NK-92 treated with Interleukin-12 subunit alpha and Interleukin-12 subunit beta, amount 100 ng/mL, for 24 hours (cell line): ENCODE data around the gene TK1.
A peak's percentile ranks its signal among the peaks of the same experiment; 100 is the strongest.

Source experiments
- DNase-seq: peaks from one replicate; lab custom pipeline; 2025; lab: John Stamatoyannopoulos, UW

The TK1 gene

GRCh38 chr17:78133179-78133951 lies 53.5 kb downstream of the TK1 start:
- no peak for DNase-seq

DNA sequence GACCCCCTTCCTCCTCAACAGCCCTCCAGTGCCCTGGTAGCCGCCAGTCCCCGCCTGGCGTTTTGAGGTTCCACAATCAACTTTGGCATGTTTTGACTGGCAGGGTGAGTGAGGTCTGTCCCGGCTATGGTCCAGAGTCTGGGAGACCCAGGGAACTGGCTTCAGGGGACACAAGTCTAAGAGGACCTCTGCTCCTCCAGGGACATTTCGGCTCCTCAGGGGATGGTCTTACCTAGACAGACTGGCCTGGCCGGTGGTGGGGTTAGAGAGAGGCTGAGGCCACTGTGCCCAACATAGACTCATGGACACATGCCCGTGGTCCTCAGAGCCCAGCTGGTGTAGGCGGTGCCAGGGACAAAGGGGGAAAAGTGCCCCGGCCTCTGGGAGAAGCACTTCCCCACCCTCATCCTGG lies 54.1 kb downstream of the TK1 start:
- DNase-seq = no peak

GRCh38 chr17:78132084-78132676 lies 54.7 kb downstream of the TK1 start:
- DNase-seq = peak; percentile 47

DNA sequence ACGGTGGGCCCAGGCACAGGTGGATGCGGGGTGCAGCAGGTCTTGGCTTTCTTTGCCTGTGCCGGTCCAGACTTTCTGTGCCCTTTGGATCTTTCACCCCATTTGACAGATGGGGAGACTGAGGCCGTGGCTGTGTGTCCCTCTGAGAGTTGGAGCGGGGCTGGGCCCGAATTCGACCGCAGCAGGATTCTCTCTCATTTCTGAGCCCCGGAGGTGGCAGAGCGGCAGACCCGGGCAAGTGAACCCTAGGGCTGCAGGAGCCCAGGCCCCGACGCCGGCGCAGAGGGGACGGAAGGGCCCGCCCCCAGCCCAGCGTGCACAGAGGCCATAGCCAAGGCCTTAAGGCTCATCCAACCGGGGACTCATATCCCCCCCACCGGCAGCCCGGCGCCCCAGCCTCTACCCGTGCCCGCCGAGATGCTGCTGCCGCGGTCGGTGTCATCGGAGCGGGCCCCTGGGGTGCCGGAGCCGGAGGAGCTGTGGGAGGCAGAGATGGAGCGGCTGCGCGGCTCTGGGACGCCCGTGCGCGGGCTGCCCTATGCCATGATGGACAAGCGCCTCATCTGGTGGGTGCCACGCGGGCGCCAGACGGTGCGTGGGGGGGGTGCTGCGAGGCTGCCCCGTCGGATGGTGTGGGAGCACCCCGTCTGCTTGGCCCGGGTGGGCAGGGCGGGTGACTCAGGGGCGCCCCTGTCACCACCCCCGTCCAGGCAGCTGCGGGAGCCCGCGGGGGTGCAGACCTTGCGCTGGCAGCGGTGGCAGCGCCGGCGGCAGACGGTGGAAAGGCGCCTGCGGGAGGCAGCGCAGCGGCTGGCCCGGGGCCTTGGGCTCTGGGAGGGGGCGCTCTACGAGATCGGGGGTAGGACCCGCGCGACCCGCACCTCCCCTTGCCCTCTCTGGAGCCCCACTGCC lies 55.4 kb downstream of the TK1 start:
- peak; percentile 57 for DNase-seq

DNA sequence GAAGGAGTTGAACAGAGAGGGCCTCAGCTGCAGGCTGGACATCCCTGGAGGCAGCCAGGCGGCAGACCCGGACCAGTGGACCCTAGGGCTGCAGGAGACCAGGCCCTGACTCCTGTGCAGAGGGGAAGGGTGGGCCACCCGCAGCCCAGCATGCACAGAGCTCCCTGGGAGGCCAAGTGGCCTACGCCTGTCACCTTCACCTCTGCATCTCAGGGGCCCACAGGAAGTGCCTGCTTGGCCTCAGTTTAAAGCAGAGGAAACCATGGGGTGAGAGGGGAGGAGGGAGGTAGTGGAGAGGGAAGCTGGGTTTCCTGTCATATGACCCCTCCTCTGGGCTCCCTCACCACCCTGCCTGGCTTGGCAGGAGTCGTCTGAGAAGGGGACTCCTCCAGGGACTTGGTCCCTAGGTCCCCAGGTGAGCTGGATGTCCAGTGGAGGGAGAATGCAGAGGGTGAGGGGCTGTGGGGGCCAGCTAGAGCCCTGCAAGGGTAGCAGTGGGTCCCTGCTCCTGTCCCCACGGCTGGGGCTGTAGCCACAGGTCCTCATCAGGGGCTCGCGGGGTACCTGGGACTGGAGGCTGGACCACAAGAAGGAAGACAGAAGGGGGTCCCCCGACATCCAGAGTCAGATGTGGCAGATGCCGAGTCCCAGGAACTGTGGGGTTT lies 56.3 kb downstream of the TK1 start, which contains the start of gene TMC8:
Gene TMC8, plus strand, starts transcription at position 335 of the 665 bp plus-strand sequence. CDS start 818 bp downstream, outside the sequence.
- DNase-seq = peak; percentile 78

DNA sequence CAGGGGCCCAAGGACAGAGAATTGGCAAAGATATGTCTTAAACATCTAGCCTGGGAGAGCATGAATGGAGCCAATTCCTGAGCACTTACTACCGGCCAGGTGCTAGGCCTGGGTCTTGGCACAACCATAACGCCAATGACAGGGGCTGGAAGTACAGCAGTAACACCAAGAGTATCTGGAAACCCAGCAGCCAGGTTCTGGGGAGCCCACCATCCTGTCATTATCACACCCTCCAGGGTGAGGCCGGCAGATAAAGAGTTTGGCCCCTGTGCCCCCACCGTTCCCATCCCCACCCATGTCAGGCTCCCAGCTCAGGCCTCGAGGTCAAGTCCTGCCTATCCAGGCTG lies 56.8 kb downstream of the TK1 start:
- no peak for DNase-seq

GRCh38 chr17:78129351-78130089 lies 57.3 kb downstream of the TK1 start:
- peak; percentile 35 for DNase-seq

GRCh38 chr17:78128551-78129350 lies 58.1 kb downstream of the TK1 start, which contains the start of gene TMC6:
Gene TMC6 (minus strand): TSS chr17:78128755. CDS start chr17:78126832, 1,923 bp downstream.
- DNase-seq = peak; percentile 67

DNA sequence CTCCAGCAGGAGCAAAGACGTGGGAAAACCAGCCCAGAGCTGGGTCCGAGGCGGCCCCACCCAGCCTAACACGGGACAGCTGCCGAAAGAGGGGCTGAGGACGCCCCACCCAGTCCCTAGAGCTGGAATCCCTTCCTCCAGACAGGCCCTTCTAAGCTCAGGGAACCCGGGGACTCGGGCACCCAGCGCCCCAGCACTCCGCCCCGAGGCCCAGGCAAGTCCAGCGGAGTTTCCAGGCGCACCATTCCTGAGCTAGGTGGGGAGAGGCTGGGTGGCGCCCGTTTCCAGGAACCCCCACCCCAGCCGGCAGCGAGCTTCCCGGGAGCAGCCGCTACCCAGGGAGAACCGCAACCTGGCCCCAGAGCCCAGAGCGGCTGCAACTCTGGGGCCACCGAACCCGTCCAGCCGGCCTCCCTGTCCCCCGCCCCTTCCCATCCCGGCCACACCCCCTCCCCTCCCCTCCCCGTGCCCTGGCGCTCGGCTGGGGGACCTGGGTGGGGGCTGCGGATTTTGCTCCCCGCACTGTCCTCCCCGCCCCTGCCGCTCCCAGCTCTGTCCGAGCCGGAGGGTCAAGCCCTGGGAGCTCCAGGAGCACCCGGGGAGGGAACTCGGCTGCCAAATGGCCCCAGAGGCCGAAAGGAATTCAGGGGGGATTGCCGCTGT lies 58.8 kb downstream of the TK1 start:
- peak; percentile 42 for DNase-seq

- DNase-seq = peak; percentile 75
These were observed 59.5 kb downstream of the TK1 start for GRCh38 chr17:78127239-78127887.

- DNase-seq = no peak
These were observed 60.0 kb downstream of the TK1 start for GRCh38 chr17:78126895-78127238.

- DNase-seq = no peak
These were observed 60.6 kb downstream of the TK1 start for GRCh38 chr17:78125976-78126894.

DNA sequence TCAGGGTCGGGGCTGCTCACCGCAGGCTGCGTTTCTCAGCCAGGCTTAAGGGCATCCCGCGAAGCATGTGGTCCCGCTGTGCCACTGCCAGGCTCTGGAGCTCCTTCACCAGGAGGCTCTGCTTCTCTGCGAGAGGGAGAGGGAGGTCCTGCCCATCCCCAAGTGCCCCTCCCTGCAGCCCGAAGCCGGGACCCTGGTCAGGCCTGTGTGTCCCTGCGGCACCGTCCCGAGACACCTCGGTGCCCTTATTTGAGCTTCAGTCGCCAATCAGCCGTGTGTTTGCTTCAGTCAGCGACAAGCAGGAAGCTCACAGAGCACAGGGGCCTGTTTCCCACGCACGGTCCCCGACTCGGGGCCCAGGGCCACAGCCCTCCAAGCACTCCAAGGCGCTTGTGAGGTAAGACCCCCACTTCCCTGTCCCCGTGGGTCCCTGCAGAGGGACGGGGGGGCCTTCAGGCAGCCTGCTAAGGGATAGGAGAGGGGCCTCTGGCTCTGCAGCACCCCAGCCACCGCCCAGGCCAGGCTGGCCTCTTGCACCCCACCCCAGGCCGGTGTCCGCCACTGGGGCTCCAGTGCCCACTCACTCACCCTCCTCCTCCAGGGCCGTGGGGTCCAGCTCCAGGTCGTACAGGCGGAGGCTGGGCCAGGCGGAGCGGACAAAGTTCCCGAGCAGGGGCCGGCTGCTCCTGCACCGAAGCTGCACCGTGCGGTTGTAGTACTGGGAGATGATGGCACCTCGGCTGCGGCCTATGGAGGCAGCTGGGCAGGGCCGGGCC lies 61.5 kb downstream of the TK1 start:
- no peak for DNase-seq

DNA sequence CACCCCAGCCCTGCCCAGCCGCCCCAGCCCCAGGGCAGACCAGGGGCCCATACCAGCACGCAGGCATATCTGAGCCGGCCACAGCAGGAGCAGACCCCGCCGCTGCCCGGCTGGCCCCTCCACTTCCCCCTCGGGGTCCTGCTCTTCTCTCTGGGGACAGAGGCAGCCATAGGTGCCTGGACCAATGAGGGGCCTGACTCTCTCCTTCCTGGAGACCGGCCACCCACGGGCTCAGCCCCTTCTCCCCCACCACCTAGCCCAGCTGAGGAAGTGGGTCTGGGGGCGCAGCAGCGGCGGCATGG lies 62.1 kb downstream of the TK1 start:
- no peak for DNase-seq
